Measurements from ENCODE around the gene AFF2.

Gene AFF2

GRCh38 chrX:148785256-148785655, 284.8 kb downstream of the AFF2 start:
- no peak overlapping the region for H3K4me3 ChIP-seq (ENCODE audit: low read depth, low read length)
- no peak for TF ChIP-seq CTCF (IDR thresholded peaks at IDR 0.05; ENCODE audit: low read depth, low read length)

- H3K4me3 ChIP-seq (ENCODE audit: low read depth, low read length) = no peak overlapping the region
- no peak for TF ChIP-seq CTCF (IDR thresholded peaks at IDR 0.05; ENCODE audit: low read depth, low read length)
These were observed 288.0 kb downstream of the AFF2 start for GRCh38 chrX:148788449-148788848.

- no peak overlapping the region for H3K4me3 ChIP-seq (ENCODE audit: low read depth, low read length)
- TF ChIP-seq CTCF (IDR thresholded peaks at IDR 0.05; ENCODE audit: low read depth, low read length) = no peak
These were observed 293.9 kb downstream of the AFF2 start for GRCh38 chrX:148794350-148794749.

- no peak for TF ChIP-seq CTCF (IDR thresholded peaks at IDR 0.05; ENCODE audit: low read depth, low read length)
- no peak overlapping the region for H3K4me3 ChIP-seq (ENCODE audit: low read depth, low read length)
These were observed 304.4 kb downstream of the AFF2 start for GRCh38 chrX:148804579-148805355.

GRCh38 chrX:148806145-148806870, 305.9 kb downstream of the AFF2 start:
- H3K4me3 ChIP-seq (ENCODE audit: low read depth, low read length) = no peak overlapping the region
- no peak for TF ChIP-seq CTCF (IDR thresholded peaks at IDR 0.05; ENCODE audit: low read depth, low read length)

- TF ChIP-seq CTCF (IDR thresholded peaks at IDR 0.05; ENCODE audit: low read depth, low read length) = no peak
- H3K4me3 ChIP-seq (ENCODE audit: low read depth, low read length) = no peak overlapping the region
These were observed 308.4 kb downstream of the AFF2 start for GRCh38 chrX:148808833-148809232.

- H3K4me3 ChIP-seq (ENCODE audit: low read depth, low read length) = no peak overlapping the region
- TF ChIP-seq CTCF (IDR thresholded peaks at IDR 0.05; ENCODE audit: low read depth, low read length) = no peak
These were observed 310.8 kb downstream of the AFF2 start for GRCh38 chrX:148811236-148811635.
